Measurements from ENCODE around the gene F12.
"Not testable (repeated sequence)": the region's sequence is repeated elsewhere in the genome, so short reads cannot be mapped to it uniquely, and the experiment has no call there.

F12 gene

DNA sequence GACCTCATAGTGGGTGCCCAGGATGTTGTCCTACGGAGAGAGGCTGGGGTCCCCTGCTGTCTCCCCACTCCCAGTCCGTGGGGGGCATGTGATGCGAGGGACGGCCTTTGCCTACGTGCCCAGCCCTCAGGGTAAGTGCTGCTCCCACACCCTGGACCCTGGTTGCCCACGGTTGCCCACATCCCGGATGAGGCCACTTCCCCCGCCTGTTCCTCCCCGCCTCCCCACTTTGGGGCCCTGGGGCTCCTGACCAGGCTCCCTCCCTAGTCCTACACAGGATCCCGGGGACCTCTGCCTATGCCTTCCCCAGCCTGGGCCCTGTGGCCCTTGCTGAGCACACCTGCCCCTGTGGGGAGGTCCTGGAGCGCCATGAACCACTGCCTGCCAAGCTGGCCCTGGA is 23.6 kb downstream of the F12 start:
- no peak for DNase-seq

DNA sequence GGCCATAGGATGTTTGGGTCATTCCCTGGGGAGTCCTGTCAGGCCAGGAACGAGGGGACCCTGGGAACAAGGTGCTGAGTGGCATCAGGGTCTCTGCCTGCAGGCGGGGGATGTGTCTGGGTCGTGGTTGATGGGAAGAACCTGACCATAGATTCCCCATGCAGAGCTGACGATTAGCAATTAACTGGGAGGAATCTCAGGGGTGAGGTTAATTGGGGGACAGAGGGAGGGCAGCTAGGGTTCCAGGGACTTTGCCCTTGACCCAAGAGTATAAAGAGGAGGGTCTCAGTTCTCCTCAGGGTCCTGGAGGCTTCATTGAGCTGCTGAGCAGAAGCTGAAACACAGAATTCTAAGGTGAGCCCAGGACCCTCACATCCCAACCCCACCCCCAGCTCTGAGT is 25.2 kb downstream of the F12 start, which contains the start of gene SLC34A1:
Gene SLC34A1, plus strand, starts transcription at position 301 of the 400 bp plus-strand sequence. CDS start 1,308 bp downstream, outside the sequence.
- no peak for DNase-seq

DNA sequence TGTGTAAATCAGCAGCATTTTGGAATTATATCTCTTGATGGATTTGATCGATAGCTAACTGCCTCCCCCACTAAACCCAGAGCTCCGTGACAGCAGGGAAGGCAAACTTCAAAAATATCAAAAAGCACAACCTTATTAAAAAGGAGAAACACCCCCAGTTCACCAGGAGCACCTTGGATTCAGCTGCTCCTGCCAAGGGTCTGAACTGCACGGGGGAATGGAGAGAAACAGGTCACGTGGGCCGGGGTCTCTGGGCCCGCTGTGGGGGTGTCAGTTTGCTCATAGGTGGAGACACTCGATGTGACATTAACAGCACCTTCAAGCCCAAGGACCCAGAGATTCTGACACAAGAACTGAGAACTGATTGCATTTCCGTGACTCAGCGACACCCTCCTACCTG is 26.2 kb downstream of the F12 start:
- no peak for DNase-seq

DNA sequence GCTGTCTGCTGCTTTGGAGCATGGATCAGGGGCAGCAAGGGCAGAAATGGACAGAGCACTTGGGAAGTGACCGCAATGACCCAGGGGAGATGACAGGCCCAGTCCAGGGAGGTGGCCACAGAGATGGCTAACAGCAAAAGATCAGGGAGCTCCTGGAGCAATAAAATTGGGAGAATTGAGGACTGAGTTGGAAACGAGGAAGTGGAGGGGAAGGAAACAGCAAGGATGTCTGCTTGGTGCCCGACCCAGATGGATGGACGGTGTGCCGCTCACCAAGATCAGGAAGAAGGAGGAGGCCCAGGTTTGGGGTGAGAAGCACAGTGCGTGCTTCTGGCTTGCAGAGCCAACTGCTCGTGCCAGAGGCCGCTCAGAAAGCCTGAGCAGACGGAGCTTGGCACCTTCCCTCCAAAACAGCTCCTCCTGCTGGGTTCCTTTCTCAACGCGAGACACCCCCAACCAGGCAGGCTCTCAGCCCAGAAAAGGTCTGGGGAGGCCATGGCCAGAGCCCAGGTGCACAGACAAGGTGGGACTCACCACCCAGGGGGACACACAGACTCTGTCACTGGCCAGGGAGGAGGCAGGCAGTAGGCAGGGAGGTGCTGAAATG is 26.8 kb downstream of the F12 start:
- peak in 1 of 2 experiments; percentile 3 for DNase-seq

DNA sequence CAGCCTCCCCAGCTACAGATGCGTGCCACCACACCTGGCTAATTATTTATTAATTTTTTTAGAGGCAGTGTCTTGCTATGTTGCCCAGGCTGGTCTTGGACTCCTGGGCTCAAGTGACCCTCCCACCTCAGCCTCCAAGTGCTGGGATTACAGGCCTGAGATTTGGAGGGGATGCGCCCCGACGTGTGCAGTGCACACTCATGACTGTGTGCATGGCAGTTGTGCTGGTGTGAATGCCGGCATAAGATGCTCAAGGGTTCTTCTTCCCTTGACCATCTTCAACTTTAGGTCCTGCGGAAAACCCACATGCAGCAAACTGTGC is 28.6 kb downstream of the F12 start:
- no peak for DNase-seq

DNA sequence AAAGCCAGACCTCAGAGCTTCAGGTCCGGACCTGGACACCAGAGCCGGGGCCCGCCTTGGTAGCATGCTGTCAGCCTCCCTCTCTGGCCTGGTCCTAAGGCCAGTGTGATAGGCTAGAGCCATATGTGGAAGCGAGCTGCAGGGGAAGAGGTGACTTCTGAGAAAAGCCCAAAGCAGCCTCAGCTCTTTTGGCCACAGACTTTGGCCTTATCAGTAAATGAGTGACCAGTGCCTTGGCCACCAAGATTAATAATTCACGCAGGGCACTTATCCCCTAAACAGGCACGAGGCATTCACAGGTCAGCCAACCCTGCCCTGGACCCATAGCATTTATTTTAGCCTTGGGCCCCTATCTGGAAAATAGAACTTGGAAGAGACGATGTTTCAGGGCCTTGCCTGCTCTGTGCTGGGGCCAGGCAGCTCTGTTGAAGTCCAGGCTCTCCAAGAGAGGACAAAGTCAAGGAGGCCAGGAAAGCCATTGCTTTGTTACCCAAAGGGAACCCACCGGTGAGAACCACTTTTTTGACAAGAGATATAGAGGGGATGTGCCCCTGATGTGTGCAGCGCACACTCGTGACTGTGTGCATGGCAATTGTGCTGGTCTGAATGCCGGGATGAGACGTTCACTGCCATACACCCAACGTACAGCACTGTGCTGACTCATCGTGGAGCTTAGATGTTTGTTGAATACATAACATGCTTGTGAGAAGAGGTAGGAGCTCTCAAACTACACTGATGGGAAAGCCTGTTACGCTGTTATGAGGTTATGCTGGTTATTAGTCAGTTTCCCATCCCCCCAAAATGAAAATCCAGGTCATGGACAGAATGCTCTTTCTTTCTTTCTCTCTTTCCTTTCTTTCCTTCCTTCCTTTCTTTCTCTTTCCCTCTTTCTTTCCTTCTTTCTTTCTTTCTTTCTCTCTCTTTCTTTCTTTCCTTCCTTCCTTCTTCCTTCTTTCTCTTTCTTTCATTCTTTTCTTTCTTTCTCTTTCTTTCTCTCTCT is 30.2 kb downstream of the F12 start:
- no peak for DNase-seq

DNA sequence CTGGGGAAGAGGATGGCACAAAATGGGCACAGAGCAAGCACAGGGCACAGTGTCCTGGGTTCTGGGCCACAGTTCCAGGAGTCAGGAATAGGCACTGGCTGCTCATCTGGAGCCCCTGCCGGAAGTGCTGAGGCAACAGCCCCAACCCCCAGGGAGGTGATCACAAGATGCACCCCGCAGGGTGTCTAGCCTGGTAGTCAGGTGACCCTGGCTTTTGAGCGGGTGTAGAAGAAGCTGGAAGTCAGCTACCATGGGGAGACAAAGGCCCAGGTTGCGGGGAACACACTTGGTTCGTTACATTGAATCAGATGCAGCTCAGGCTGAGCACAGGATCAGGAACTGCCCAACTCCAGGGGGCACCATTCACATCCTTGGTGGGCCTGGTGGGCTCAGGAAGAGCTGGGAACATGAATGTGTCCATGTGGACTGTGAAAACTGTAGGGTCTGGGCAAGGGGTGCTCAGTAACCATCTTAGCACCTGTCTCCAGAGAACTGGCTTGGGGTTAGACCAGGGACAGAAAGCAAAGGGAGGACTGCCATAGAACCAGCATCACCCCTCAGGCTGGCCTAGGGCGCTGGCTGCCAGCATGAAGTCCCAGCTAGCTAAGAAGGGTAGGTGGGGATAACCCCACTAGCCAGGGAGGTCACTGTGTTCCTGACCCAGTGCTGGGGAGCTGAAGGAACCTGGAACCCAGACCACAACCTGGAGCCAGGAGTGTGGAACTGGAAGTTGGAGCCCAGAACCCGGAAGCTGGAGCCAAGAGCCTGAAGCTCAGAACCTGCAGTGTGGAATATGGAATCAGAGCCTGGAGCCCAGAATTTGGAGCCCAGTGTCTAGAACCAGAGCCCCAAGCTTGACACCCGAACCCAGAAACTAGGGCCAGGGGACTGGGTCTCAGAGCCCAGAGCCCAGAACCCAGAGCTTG is 31.2 kb downstream of the F12 start:
- DNase-seq, result no peak

DNA sequence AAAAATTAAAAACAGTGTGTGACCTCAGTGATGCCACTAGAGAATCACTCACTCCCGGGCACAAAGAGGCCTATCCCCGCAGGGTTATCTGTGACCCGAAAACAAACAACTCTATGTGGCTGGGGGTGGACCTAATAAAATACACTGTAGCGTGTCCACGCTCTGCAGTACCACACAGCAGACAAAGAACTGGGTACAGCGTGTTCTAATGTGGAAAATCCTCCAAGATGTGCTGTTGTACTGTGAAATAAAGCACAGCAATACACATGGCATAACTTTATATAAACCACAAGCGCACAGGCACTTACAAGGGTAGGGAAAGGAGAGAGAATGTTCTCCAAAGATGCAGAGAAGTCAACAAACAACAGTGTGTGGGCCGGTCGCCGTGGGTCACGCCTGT is 33.3 kb downstream of the F12 start:
- DNase-seq, result no peak

DNA sequence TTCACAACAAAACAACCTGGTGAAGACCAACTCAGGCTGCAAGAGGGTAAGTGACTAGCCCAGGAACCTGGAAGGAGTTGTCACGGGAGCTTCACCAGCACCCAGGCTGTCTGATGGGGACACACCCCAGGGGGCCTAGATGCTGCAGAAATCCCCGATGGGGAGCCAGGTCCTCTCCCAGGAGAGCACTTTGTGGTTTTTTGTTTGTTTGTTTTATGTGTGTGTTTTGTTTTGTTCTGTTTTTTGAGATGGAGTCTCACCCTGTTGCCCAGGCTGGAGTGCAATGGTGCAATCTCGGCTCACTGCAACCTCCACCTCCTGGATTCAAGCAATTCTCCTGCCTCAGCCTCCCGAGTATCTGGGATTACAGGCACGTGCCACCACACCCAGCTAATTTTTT is 33.8 kb downstream of the F12 start:
- not testable (repeated sequence) for DNase-seq

DNA sequence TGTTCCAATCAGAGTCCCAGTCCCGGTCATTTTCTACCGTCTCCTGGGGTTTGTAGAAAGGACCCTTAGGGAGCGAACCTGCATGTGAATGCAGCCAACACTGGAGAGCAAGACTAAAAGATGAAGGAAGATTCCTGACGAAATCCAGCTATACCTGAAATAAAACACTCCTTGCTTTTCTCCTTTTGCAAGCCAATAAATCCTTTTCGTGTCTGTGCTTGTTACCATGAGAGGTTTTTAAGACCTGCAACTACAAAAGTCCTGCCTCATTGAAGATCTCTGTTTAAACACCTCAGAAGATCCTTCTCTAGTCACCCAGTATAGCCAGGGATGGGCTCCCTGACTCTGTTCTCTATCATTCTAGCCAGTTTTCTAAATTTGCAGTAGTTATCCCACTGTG is 35.2 kb downstream of the F12 start:
- no peak for DNase-seq

DNA sequence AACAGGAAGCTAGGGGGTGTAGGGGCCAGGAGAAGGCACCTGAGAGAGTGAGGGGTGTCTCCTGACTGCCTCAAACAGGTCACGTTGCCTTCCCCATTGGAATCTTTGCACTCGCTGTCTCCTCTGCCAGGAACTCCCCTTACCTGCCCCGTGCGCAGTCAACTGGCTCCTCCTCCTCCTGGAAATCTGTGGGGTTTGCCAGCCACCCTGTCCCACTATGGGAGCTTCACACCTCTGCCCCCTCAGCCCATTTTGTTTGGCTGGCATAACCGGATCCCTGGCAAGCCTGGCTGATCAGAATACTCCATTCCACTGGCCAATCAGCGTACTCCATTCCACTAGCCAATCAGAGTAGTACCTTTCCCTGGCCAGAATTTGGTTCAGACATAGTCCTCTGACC is 35.6 kb downstream of the F12 start:
- no peak for DNase-seq

DNA sequence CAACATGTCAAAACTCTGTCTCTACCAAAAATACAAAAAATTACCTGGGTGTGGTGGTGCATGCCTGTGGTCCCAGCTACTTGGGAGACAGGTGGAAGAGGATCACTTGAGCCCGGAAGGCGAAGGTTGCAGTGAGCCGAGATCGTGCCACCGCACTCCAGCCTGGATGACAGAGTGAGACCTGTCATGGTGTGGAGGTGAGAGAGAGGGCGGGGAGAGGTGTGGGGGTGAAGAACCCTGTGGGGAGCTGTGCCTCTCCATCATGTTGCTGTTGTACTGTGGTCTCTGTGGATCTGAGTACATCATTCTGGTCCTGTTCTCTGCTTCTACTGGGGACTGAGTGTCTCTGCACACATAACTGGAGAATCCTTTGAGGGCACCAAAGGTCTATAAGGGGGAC is 36.5 kb downstream of the F12 start:
- no peak for DNase-seq

DNA sequence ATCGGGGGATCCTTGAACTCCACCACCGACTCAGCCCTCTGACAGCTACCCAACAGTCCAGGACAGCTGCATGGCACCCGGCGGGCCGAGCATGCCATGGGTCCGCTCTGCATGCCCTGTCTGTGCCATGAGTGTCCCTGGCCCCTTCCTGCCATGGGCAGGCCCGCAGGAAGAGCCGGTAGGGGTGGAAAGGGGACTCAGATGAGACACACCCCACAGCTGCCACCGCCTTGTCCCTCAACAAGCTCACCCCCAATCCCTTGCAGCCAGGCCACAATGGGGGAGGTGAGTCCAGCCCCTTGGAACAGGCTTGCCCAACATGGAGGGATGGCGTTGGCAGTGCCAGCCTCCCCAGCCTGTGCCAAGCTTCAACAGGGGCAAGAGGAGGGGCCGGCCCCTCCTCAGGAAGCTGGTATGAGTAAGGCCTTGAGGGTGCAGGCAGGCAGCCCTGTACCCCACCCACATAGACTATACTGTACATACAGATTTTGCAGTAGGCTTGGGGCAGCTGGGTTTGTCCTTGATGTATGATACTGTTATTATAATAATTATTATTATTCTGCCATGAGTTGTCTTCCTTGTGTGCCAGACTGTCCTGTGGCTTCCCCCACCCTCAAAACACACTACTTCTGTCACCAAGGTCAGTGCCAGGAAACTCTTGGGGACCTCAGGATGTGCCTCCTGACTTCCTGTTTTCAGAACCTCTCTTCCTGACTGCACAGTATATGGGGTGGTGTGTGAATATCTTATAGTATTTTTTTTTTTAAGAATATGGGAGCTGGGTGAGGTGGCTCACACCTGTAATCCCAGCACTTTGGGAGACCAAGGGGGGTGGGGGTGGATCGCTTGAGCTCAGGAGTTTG is 37.1 kb downstream of the F12 start:
- DNase-seq, result no peak

DNA sequence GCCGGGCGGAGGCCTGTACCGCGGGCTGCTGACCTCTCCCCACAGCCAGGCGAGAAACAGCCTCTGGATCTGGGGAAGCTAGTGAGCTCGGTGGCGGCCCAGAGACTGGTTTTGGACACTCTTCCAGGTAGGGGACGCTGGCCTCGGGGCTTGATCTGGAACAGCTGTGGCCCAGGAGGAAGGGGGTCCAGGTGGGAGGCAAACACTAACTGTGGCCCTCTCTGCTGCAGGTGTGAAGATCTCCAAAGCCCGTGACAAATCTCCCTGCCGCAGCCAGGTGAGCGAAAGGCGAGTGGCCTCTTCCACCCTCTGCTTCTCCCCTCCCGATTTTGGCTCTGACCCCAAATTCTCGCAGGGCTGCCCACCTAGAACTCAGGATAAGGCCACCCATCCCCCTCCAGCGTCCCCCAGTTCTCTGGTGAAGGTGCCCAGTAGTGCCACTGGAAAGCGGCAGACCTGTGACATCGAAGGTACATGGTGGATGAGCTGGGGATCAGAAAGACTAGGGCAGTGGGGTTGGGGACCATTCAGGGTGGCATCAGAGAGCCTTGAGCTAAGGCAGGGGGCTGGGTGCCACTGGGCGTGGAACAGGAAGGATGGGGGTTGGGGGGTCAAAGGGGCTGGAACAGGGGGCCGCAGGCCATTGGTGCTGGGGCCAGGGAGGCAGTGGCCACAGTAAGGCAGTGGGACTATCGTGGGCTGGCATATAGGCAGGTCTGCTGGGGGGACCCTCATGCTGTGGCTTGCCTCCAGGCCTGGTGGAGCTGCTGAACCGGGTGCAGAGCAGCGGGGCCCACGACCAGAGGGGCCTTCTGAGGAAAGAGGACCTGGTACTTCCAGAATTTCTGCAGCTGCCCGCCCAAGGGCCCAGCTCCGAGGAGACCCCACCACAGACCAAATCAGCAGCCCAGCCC is 38.0 kb downstream of the F12 start:
- no peak for DNase-seq

DNA sequence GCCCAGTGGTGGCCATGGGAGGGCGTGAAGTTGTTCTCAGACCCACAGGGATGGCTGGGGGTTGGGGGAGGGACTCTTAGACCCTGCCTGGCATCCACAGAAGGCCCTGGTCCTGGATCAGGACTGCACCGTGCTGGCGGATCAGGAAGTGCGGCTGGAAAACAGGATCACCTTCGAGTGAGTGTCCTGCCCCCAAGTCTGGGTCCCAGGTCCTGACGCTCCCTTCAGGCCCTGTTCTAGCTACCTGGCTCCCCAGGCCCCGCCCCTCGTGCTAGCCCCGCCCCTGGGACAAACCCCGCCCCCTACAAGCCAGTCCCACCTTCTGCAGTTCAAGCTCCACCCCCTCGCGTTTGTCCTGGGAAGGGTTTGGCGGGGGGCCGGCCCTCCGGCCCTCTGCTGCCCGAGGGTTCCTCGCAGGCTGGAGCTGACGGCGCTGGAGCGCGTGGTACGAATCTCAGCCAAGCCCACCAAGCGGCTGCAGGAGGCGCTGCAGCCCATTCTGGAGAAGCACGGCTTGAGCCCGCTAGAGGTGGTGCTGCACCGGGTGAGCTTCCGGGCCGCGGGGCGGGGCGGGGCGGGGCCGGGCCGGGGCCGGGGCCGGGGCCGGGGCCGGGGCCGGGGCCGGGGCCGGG is 38.8 kb downstream of the F12 start:
- peak; percentile 59 to 82 for DNase-seq

DNA sequence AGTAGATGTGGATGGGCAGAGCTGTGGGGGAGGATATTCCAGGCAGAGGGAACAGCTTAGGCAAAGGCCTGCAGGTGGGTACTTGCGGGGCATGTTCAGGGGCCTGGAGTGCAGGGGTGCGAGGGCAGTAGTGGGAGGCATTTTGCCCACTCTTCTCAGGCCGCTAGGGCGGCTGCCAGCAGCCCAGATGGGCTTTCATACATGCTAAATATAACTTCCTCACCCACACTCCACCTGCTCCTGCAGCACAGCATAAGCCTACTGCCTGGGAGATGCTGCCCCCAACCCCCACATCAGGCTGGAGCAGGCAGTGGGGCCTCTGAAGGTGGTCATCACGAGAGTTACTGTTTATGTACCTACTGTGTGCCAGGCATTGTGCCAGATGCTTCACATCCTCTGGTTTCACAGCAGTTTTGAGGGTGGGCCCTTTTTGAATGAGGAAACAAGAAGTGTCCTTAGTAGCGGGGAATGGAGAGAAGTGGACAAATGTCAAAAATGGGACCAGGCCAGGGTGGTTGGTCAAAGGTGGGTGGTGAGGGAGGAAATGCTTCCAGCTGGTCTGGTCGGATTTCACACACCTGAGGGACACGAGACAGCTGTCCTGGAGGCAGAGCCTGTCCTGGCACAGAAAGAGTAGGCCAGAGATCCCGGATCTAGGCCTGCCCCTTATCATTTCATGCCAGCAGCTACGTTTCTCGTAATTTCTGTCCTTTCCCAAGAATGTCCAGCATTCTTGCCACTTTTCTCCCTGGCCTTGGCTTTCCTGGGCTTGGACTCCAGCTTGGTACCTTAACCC is 39.5 kb downstream of the F12 start:
- peak in 1 of 2 experiments; percentile 2 for DNase-seq

DNA sequence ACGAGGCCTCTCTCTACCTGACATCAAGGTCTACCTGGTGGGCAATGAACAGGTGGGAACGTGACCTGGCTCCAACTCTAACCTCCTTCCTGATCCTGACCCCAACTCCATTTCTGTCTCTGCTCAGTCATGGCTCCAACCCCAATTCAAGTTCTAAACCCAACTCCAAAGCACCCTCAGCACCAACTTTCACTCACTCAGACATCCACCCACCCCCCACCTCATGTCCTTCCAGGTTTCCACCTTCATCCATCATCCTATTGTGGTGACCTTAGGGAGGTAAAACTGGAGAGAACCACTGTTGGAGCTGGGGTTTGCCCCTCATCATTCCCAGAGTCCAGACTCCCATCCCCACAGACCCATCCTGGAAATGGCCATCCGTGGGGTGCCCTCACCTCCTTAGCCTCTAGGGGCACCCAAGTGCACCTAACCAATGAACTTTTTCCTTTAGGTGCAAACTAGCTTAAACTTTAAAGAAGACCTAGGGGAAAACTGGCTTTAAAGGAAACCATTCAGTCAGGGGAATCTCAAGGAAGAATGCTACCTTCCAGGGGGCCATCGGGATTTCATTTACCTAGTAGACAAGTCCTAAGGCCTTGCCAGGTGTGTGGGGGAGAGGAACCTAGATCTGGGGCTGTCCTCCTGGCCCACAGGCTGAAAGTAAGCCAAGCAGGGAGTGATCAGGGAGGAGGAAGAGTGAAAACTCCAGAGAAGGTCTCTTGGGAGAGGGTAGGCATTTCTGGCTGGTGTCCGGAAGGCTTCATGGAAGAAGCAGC is 40.3 kb downstream of the F12 start:
- DNase-seq, result peak; percentile 7 to 33

DNA sequence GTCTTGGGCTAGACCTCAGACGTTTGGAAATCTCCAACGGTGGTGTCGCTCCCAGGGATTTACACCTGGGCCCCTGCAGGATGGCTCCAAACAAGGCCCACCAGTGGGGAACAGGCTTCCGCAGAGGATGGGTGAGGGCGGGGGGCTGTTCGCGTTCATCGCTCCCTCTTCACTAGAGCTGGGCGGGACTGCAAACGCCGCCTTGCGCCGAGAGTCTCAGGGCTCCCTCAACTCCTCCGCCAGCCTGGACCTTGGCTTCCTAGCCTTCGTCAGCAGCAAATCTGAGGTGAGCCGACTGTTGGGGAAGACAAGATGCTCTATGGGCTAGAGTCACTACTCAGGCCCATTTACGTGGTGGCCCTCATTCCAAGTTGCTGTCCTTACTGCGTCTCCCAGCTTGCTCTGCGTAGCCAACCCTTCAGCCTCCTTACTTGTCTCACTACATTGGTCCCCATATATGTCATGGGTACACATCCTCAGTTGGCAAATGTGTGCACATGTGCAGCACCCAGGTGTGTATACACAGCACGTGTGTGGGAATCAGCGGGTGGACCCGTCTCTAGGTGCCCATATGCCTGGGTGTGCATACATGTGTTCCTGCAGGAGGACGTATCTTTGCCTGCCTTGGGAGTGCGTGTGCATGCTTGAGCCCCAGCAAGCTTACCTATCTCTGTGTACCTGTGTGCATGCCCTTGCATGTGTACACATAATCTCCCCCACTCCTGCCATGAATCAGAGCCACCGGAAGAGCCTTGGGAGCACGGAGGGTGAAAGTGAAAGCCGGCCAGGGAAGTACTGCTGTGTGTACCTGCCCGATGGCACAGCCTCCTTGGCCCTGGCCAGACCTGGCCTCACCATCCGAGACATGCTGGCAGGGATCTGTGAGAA is 41.1 kb downstream of the F12 start:
- no peak for DNase-seq
